SH-SY5Y (cell line): ENCODE results near the gene MYBL2.

Experiments
- GATA2 ChIP-seq: IDR thresholded peaks from 2 replicates; pipeline ENCODE4 v1.6.1; 2011; ENCODE audit warnings: mild to moderate bottlenecking, low read depth, low read length
- GATA3 ChIP-seq: IDR thresholded peaks from 2 replicates; pipeline ENCODE4 v1.6.1; 2011; ENCODE audit warnings: low read depth, mild to moderate bottlenecking, low read length, moderate library complexity

DNA sequence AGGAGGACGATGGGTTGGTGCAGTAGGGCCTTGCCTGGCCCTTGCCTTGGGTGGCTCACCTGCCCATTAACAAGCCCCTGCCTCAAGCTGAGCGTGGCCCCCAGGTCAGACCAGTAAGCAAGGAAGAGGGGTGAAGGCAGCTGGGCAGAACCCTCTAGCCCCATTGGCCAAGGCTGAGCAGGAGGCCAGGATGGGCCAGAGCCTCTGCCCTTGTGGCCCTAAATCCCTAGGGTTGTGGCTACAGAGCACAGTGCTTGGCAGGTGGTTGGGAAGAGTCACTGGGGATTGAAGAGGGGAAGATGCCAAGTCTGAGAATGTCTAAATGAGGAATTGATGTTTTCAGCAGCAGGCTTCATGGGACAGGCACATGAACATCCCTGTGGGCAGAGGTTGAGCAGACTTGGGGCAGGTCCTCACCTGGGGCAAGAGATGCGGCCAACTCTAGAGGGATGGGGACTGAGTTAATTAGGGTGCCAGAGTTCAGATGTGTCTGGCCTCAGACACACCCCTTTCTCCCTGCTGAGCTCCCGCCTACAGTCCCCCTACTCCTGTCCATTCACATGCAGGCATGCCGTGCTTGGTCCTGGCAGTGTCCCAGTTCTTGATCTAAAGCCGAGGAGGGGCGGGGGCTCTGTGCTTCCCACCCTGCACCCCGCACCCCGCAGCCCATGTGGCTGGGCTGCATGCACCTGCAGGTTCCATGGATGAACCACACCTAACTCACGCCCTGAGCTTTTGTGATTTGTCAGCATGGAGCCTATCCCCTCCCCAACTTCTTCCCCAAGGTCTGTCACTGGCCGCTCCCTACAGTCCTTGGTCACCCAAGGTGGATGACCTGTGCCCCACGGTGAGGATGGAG is 50.1 kb downstream of the MYBL2 start:
- TF ChIP-seq GATA3 = no peak
- TF ChIP-seq GATA2 = no peak
